Subcutaneous abdominal adipose tissue (tissue), 5 donors: ENCODE measurements around the gene CDC42EP3.

Source experiments
- H3K27ac ChIP-seq: one replicate; pipeline ENCODE4 v1.7.0; 2013; ENCODE audit warnings: low read depth, mild to moderate bottlenecking, inconsistent platforms, low read length, moderate library complexity
- H3K27me3 ChIP-seq, 5 donors: one replicate each; pipeline ENCODE4 v1.7.0; 2013; ENCODE audit warnings: low read length in 5 of 5, inconsistent platforms in 1 of 5; ENCODE audit not compliant: control insufficient read depth in 5 of 5, insufficient read depth in 4 of 5
- H3K36me3 ChIP-seq, 5 donors: one replicate each; pipeline ENCODE4 v1.7.0; 2013; ENCODE audit warnings: low read length in 5 of 5; ENCODE audit not compliant: control insufficient read depth in 5 of 5, insufficient read depth in 5 of 5
- H3K4me1 ChIP-seq, 5 donors: one replicate each; pipeline ENCODE4 v1.7.0; 2013; ENCODE audit warnings: low read length in 5 of 5, mild to moderate bottlenecking in 3 of 5, moderate library complexity in 1 of 5; ENCODE audit not compliant: control insufficient read depth in 5 of 5, insufficient read depth in 5 of 5
- H3K4me3 ChIP-seq, 5 donors: one replicate each; pipeline ENCODE4 v1.7.0; 2013; ENCODE audit warnings: low read length in 5 of 5, low read depth in 1 of 5
- H3K9ac ChIP-seq, 5 donors: one replicate each; pipeline ENCODE4 v1.7.0; 2013; ENCODE audit warnings: low read length in 5 of 5, mild to moderate bottlenecking in 4 of 5, moderate library complexity in 3 of 5
- H3K9me3 ChIP-seq, 5 donors: one replicate each; pipeline ENCODE4 v1.7.0; 2013; ENCODE audit warnings: low read length in 5 of 5; ENCODE audit not compliant: control insufficient read depth in 5 of 5
- donor health status: healthy.
- donor health status: healthy.
- donor health status: healthy.
- donor health status: healthy.
- donor health status: healthy.

Gene CDC42EP3

GRCh38 chr2:37707393-37707792, 36.0 kb upstream of the CDC42EP3 start:
- Histone ChIP-seq H3K36me3 (no peaks in the 10 kb centered on the region), H3K9me3 (no peaks in the 10 kb centered on the region), H3K9ac (no peak overlapping the region), H3K27ac (no peak overlapping the region), H3K4me1 (peaks cover 0 to 2% (median 0%) of the 10 kb centered on the region in 5 donors), H3K27me3 (no peaks in the 10 kb centered on the region), H3K4me3 (no peak overlapping the region)

- H3K4me1 ChIP-seq = peaks cover 0 to 2% (median 0%) of the 10 kb centered on the region in 5 donors
- no peak overlapping the region for H3K4me3 ChIP-seq
- no peaks in the 10 kb centered on the region for H3K36me3 ChIP-seq
- H3K9me3 ChIP-seq = no peaks in the 10 kb centered on the region
- H3K27ac ChIP-seq = no peak overlapping the region
- no peak overlapping the region for H3K9ac ChIP-seq
- no peaks in the 10 kb centered on the region for H3K27me3 ChIP-seq
These were observed 35.1 kb upstream of the CDC42EP3 start for GRCh38 chr2:37706334-37707183.

GRCh38 chr2:37705191-37705590, 33.7 kb upstream of the CDC42EP3 start:
- Histone ChIP-seq H3K9me3 (no peaks in the 10 kb centered on the region), H3K27me3 (no peaks in the 10 kb centered on the region), H3K4me1 (peaks cover 0 to 2% (median 0%) of the 10 kb centered on the region in 5 donors), H3K27ac (no peak overlapping the region), H3K4me3 (no peak overlapping the region), H3K9ac (no peak overlapping the region), H3K36me3 (no peaks in the 10 kb centered on the region)

GRCh38 chr2:37698931-37699481, 27.6 kb upstream of the CDC42EP3 start:
- H3K4me3 ChIP-seq = no peak overlapping the region
- no peaks in the 10 kb centered on the region for H3K9me3 ChIP-seq
- peaks cover 0 to 3% (median 0%) of the 10 kb centered on the region in 5 donors for H3K27me3 ChIP-seq
- no peaks in the 10 kb centered on the region for H3K36me3 ChIP-seq
- H3K27ac ChIP-seq = no peak overlapping the region
- no peak overlapping the region for H3K9ac ChIP-seq
- H3K4me1 ChIP-seq = no peaks in the 10 kb centered on the region

- no peaks in the 10 kb centered on the region for H3K9me3 ChIP-seq
- no peak overlapping the region for H3K27ac ChIP-seq
- H3K4me3 ChIP-seq = no peak overlapping the region
- H3K9ac ChIP-seq = no peak overlapping the region
- H3K36me3 ChIP-seq = no peaks in the 10 kb centered on the region
- H3K27me3 ChIP-seq = peaks cover 0 to 3% (median 0%) of the 10 kb centered on the region in 5 donors
- no peaks in the 10 kb centered on the region for H3K4me1 ChIP-seq
These were observed 23.9 kb upstream of the CDC42EP3 start for GRCh38 chr2:37695336-37695735.

GRCh38 chr2:37692711-37693110, 21.3 kb upstream of the CDC42EP3 start:
- Histone ChIP-seq H3K27ac (no peak overlapping the region), H3K9ac (no peak overlapping the region), H3K27me3 (peaks cover 0 to 3% (median 0%) of the 10 kb centered on the region in 5 donors), H3K4me3 (no peak overlapping the region), H3K9me3 (no peaks in the 10 kb centered on the region), H3K36me3 (no peaks in the 10 kb centered on the region), H3K4me1 (no peaks in the 10 kb centered on the region)

GRCh38 chr2:37689751-37690150, 18.3 kb upstream of the CDC42EP3 start:
- no peak overlapping the region for H3K4me3 ChIP-seq
- H3K27ac ChIP-seq = no peak overlapping the region

GRCh38 chr2:37688771-37689468, 17.5 kb upstream of the CDC42EP3 start:
- no peaks in the 10 kb centered on the region for H3K27me3 ChIP-seq
- no peak overlapping the region for H3K9ac ChIP-seq
- no peaks in the 10 kb centered on the region for H3K4me1 ChIP-seq
- H3K36me3 ChIP-seq = no peaks in the 10 kb centered on the region
- H3K9me3 ChIP-seq = no peaks in the 10 kb centered on the region
- no peak overlapping the region for H3K4me3 ChIP-seq
- H3K27ac ChIP-seq = no peak overlapping the region

More at GRCh38 chr2:37689751-37690150, 18.3 kb upstream of the CDC42EP3 start:
- no peaks in the 10 kb centered on the region for H3K4me1 ChIP-seq
- no peaks in the 10 kb centered on the region for H3K36me3 ChIP-seq
- no peaks in the 10 kb centered on the region for H3K9me3 ChIP-seq
- no peaks in the 10 kb centered on the region for H3K27me3 ChIP-seq
- H3K9ac ChIP-seq = no peak overlapping the region

GRCh38 chr2:37686792-37687526, 15.5 kb upstream of the CDC42EP3 start:
- Histone ChIP-seq H3K4me3 (no peak overlapping the region), H3K4me1 (no peaks in the 10 kb centered on the region), H3K27me3 (no peaks in the 10 kb centered on the region), H3K36me3 (no peaks in the 10 kb centered on the region), H3K9me3 (no peaks in the 10 kb centered on the region), H3K9ac (no peak overlapping the region), H3K27ac (no peak overlapping the region)
